Measurements from ENCODE around the gene KRTAP4-6.
"Not testable (repeated sequence)": the region's sequence is repeated elsewhere in the genome, so short reads cannot be mapped to it uniquely, and the experiment has no call there.

KRTAP4-6 gene

GRCh38 chr17:41145261-41145660 is 4.9 kb upstream of the KRTAP4-6 start:
- no peak for DNase-seq

DNA sequence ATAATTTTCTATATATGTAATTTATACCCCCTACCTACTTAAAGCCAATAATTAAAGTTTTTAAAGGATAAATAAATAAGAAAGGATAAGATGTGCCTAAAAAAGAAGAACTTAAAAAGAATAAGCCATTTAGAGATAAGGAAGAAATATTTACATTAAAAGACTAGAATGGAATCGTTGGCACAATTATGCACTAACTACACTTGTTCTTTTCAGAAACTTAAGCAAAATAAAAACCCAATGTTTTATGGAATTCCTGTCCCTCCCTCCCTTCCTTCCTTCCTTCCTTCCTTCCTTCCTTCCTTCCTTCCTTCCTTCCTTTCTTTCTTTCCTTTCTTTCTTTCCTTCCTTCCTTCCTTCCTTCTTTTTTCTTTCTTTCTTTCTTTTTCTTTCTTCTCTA is 4.5 kb upstream of the KRTAP4-6 start:
- DNase-seq = no peak

- no peak for DNase-seq
Observed at GRCh38 chr17:41141361-41141760, 1.0 kb upstream of the KRTAP4-6 start.

DNA sequence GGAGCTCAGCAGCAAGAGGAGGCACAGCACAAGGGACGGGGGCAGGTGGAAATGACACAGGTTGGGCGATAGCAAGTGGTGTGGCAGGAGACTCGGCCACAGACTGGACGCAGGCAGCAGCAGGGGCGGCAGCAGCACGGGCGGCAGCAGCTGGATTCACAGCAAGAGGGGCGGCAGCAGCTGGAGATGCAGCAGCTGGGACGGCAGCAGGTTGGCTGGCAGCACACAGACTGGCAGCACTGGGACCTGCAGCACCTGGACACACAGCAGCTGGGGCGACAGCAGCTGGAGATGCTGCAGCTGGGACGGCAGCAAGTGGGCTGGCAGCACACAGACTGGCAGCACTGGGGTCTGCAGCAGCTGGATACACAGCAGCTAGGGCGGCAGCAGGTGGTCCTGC is 479 bp downstream of the KRTAP4-6 start:
- not testable (repeated sequence) for DNase-seq

DNA sequence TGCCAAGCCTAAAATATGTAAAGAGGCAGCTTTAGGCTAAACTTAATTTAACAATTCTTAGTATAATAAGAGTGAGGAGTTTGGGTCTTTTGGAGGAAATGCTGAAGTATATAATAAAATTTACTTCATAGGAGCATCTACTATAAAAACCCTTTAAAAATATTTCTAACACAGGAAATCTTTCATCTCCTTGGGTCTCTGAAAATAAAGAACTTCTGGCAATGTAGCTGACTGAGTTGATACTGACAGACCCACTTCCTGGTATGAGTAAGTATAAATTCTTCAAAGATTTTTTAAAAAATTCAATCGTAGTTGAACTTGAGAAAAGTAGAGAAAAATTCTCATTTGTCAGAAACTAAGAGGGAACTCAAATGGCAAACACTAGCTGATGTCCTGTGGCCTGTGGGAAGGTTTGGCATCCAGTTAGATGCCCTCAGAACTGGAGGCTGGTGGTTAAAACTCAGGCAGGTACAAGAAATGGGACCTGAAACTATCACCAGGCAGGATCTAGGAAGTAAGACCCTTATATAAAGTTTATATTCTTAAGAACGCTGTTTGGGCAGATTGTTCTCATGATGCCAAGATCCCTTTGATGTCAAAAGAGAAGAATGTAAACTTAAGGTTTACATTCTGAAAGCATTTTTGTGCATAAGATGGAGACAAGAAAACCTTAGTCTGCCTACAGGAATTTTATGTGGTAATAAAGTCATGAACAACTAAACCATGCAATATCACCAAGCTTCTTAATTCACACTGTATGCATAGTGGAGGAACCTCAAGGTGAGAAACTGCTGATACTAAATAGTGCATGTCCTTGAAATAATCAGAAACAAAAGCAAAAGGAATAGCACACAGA is 6.2 kb downstream of the KRTAP4-6 start:
- no peak for DNase-seq

DNA sequence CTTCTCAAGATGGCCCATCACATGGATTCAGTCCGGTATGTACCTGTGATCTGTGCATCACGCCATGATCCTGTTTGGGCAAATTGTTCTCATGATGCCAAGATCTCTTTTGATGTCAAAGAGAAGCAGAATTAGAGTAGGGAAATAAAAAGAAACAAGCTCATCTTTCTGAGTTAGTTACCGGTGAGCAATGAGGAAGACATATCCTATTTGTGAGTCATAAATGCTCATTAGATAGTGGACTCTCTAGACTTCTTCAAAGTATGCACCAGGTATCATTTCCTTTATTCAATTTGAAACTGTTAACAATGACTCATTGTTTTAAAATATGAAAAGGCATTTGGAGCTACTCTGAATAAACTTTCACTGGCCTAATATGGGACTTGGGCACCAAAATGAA is 8.4 kb downstream of the KRTAP4-6 start:
- no peak for DNase-seq

GRCh38 chr17:41127371-41127770 is 13.0 kb downstream of the KRTAP4-6 start:
- no peak for DNase-seq

GRCh38 chr17:41126412-41126811 is 13.9 kb downstream of the KRTAP4-6 start:
- DNase-seq = no peak

DNA sequence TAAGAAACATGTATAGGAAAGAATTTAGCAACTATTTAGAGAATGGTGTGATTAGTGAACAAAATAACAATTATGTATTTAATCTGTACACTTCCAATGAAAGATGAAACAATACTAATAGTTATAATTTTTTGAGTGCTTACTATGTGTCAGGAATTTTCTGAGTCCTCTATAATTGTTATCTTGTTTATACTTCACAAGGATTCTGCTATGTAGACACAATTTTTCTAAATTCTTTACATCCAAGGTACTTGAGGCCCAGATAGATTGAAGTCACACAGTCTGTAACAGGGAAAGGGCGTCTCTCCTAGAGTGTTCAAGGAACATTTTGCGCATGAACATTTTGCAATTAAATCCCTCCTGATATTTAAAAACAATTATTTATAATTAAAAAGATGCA is 15.3 kb downstream of the KRTAP4-6 start:
- no peak for DNase-seq

DNA sequence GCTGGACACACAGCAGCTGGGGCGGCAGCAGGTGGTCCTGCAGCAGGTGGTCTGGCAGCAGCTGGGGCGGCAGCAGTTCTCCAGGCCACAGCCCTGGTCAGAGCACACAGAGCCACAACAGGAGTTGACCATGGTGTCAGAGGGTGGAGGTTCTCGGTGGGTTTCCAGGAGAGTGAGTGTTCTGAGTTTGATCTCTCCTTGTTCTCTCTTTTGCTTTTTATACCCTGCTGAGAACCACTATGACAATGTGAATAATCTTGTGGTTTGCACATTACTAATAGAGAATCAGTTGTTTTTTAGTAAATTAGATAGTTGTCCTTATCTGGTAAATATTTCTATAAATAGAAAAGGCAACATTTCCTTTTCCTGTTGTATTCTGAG is 16.4 kb downstream of the KRTAP4-6 start, which contains the start of gene KRTAP4-12:
Gene KRTAP4-12, minus strand, starts transcription at position 192 of the 381 bp plus-strand sequence. Its CDS starts 60 bp downstream, at position 132.
- DNase-seq = not testable (repeated sequence)

DNA sequence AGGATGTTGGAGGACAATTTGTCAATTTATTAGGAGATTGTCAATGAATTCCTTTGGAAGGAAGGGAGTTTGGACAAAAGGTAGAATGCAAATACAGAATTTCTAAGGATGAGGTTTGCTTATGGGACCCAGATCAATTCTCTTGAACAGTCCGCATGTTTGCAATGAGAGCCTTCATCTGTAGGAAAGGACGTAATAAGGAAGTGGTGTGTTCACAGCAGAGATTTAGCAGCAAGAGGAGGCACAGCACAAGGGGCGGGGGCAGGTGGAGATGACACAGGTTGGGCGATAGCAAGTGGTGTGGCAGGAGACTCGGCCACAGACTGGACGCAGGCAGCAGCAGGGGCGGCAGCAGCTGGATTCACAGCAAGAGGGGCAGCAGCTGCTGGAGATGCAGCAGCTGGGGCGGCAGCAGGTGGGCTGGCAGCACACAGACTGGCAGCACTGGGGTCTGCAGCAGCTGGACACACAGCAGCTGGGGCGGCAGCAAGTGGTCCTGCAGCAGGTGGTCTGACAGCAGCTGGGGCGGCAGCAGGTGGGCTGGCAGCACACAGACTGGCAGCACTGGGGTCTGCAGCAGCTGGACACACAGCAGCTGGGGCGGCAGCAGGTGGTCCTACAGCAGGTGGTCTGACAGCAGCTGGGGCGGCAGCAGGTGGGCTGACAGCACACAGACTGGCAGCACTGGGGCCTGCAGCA is 16.9 kb downstream of the KRTAP4-6 start:
- DNase-seq = not testable (repeated sequence)

DNA sequence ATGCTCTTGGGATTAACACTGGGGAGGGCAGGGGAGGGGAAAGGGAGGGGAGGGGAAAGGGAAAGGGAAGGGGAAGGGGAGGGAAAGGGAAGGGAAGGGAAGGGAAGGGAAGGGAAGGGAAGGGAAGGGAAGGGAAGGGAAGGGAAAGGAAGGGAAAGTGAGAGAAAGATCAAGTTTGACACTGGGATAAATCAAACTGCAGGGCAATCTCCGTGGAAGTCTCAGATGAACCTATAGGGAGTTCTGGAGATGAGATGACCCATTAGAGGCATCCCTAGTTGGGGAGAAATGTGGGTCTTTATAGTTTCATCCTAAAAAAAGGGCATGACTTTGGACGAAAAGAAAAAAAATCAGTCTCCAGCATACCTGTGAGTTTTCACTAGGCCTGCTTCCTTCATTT is 18.6 kb downstream of the KRTAP4-6 start:
- DNase-seq = no peak

GRCh38 chr17:41119696-41120690 is 20.4 kb downstream of the KRTAP4-6 start:
- peak; percentile 11 for DNase-seq

DNA sequence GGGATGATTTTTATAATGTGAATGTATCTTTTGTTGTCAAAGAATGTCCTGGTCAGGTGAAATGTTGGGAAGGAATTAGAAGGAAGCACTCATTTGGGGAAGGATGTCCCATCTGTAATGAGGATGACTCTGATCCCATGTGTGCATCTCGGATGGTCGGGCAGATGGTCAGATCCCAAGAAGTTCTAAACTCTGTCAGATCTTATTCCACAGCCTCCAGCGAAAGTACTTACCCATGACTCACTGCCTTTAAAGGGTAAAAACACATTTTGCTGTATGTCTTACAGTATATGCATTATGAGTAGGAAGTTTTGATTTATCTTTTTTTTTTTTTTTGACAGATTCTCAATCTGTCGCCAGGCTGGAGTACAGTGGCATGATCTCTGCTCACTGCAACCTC is 21.6 kb downstream of the KRTAP4-6 start:
- no peak for DNase-seq

- DNase-seq = not testable (repeated sequence)
Observed at GRCh38 chr17:41117846-41118386, 22.4 kb downstream of the KRTAP4-6 start, which contains the start of gene KRTAP4-11. TSS of gene KRTAP4-11 (minus strand) at chr17:41118373. CDS start at chr17:41118315, 58 bp downstream.

GRCh38 chr17:41116297-41116696 is 24.0 kb downstream of the KRTAP4-6 start:
- no peak for DNase-seq

DNA sequence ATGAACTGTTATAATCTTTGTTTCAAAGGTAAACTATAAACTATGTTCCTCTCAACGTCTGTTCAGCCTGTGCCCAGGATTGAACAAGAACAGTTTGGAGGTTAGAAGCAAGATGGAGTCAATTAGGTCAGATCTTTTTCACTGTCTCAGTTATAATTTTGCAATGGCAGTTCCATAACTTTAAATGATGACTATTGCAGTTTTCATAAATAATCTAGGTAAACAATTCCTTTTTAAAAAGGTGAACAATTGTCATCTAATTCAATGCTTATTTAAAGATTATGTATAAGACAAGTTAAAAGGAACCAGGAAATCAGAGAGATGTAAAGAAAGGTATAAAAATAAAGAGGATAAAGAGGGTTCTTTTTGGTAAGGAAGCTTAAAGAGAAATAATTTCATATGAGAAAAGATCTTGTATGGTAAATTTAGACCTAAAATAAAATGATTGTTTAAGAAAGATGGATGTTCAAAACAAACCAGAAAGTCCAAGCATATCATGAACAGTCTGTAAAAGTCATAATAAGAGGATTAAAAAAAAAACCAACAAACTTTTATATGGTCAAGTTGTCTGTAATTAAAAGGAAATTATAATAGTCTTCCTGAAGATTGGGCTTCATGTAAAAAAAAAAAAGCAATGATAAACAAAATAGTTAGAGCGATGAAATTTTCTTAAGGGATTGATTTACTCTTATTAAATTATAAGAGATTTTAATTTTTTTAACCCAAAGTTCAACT is 29.0 kb downstream of the KRTAP4-6 start:
- DNase-seq = no peak

DNA sequence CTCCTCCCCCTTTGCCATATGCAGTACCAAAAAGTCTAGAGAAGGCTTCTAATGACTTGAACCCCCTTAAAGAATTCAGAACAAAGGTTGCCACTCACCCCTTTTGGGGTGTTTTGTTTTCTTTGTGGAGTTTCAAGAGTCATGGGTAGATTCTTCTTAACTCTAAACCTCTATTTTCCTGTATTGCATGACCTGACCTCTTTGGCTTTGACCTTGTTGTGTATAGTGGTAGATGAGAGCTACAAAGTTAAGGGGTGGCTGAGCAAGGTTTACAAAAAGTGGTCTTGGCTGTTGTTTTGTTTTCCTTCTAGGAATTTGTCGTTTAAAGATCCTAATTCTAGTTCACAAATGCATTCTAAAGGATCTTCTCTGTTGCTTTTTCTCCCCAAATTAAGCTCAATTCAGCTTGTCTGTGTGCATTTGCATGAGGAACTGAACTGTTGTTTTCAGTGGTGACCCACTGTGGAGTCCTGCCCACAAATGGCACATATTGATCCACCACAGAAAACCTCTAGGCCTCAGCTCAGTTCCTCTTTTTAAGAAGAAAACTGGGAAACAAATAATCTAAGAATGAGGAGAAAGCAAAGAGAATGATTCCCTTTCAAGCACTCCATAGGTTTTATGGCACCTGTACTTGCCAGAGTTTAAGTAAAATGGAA is 31.5 kb downstream of the KRTAP4-6 start:
- not testable (repeated sequence) for DNase-seq

GRCh38 chr17:41107941-41108450 is 32.3 kb downstream of the KRTAP4-6 start:
- no peak for DNase-seq

DNA sequence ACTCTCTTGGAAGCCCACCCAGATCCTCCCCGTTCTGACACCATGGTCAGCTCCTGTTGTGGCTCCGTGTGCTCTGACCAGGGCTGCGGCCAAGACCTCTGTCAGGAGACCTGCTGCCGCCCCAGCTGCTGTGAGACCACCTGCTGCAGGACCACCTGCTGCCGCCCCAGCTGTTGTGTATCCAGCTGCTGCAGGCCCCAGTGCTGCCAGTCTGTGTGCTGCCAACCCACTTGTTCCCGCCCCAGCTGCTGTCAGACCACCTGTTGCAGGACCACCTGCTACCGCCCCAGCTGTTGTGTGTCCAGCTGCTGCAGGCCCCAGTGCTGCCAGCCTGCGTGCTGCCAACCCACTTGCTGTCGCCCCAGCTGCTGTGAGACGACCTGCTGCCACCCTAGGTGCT is 35.0 kb downstream of the KRTAP4-6 start, which contains the start of gene KRTAP4-9:
Gene KRTAP4-9, plus strand, starts transcription at position 43 of the 400 bp plus-strand sequence. Its CDS starts 0 bp downstream, at position 43.
- not testable (repeated sequence) for DNase-seq
